ENCODE data around the gene DISP2. TPM values are rescaled to one million over a fixed set of nuclear protein-coding genes. Genes with fewer than 3 reads are reported as not detected.

Gene DISP2
- total RNA-seq, 1 experiment from 2014 or later: 1.3 TPM

GRCh38 chr15:40407330-40407990 lies 49.4 kb downstream of the DISP2 start:
- no peak overlapping the region for H3K4me3 Mint-ChIP-seq (ENCODE audit: low read depth, unreplicated experiment)
- CTCF ChIA-PET: no interaction called here
- no TSS peak for BruUV-seq (replicated peaks)
- H3K27me3 Mint-ChIP-seq (ENCODE audit: unreplicated experiment): no peaks in the 10 kb centered on the region
- H3K4me1 Mint-ChIP-seq (ENCODE audit: low read depth, unreplicated experiment): peaks cover 10% of the 10 kb centered on the region
- no peak overlapping the region for H3K27ac Mint-ChIP-seq (ENCODE audit: unreplicated experiment)
- H3K9me3 Mint-ChIP-seq (ENCODE audit: low read depth, unreplicated experiment): no peaks in the 10 kb centered on the region
- TF ChIP-seq CTCF (IDR thresholded peaks at IDR 0.05; ENCODE audit: unreplicated experiment): no peak
- H3K36me3 Mint-ChIP-seq (ENCODE audit: insufficient read depth, unreplicated experiment): peaks cover 29% of the 10 kb centered on the region
- intact Hi-C loops (cut with micrococcal nuclease; ENCODE audit: unreplicated experiment): no loop called here
- no peak for DNase-seq

GRCh38 chr15:40409366-40409765 lies 51.3 kb downstream of the DISP2 start:
- TF ChIP-seq CTCF (IDR thresholded peaks at IDR 0.05; ENCODE audit: unreplicated experiment): no peak
- H3K4me3 Mint-ChIP-seq (ENCODE audit: low read depth, unreplicated experiment): no peak overlapping the region
- intact Hi-C loops (cut with micrococcal nuclease; ENCODE audit: unreplicated experiment): no loop called here
- no peak overlapping the region for H3K27ac Mint-ChIP-seq (ENCODE audit: unreplicated experiment)
- DNase-seq: no peak
- no peaks in the 10 kb centered on the region for H3K9me3 Mint-ChIP-seq (ENCODE audit: low read depth, unreplicated experiment)
- BruUV-seq (replicated peaks): no TSS peak
- H3K27me3 Mint-ChIP-seq (ENCODE audit: unreplicated experiment): no peaks in the 10 kb centered on the region
- CTCF ChIA-PET: no interaction called here
- H3K36me3 Mint-ChIP-seq (ENCODE audit: insufficient read depth, unreplicated experiment): peaks cover 36% of the 10 kb centered on the region
- peaks cover 10% of the 10 kb centered on the region for H3K4me1 Mint-ChIP-seq (ENCODE audit: low read depth, unreplicated experiment)

GRCh38 chr15:40410476-40410875 lies 52.5 kb downstream of the DISP2 start:
- intact Hi-C loops (cut with micrococcal nuclease; ENCODE audit: unreplicated experiment): no loop called here
- Mint-ChIP-seq H3K36me3 (ENCODE audit: insufficient read depth, unreplicated experiment) (peaks cover 31% of the 10 kb centered on the region), H3K4me3 (ENCODE audit: low read depth, unreplicated experiment) (no peak overlapping the region), H3K9me3 (ENCODE audit: low read depth, unreplicated experiment) (no peaks in the 10 kb centered on the region), H3K4me1 (ENCODE audit: low read depth, unreplicated experiment) (peaks cover 10% of the 10 kb centered on the region), H3K27me3 (ENCODE audit: unreplicated experiment) (no peaks in the 10 kb centered on the region), H3K27ac (ENCODE audit: unreplicated experiment) (no peak overlapping the region)
- no peak for DNase-seq
- BruUV-seq (replicated peaks): no TSS peak
- CTCF ChIA-PET: no interaction called here
- TF ChIP-seq CTCF (IDR thresholded peaks at IDR 0.05; ENCODE audit: unreplicated experiment): no peak

- intact Hi-C loops (cut with micrococcal nuclease; ENCODE audit: unreplicated experiment): no loop called here
- Mint-ChIP-seq H3K9me3 (ENCODE audit: low read depth, unreplicated experiment) (no peaks in the 10 kb centered on the region), H3K36me3 (ENCODE audit: insufficient read depth, unreplicated experiment) (peaks cover 28% of the 10 kb centered on the region), H3K27me3 (ENCODE audit: unreplicated experiment) (no peaks in the 10 kb centered on the region), H3K4me1 (ENCODE audit: low read depth, unreplicated experiment) (peaks cover 10% of the 10 kb centered on the region), H3K4me3 (ENCODE audit: low read depth, unreplicated experiment) (no peak overlapping the region), H3K27ac (ENCODE audit: unreplicated experiment) (no peak overlapping the region)
- no peak for DNase-seq
- no peak for TF ChIP-seq CTCF (IDR thresholded peaks at IDR 0.05; ENCODE audit: unreplicated experiment)
- BruUV-seq (replicated peaks): no TSS peak
- CTCF ChIA-PET: no interaction called here
Measured at GRCh38 chr15:40412095-40412759, 54.2 kb downstream of the DISP2 start.

Data from Calu3 (cell line).